H1 (cell line): ENCODE measurements around the gene KLHDC4. TPM values are rescaled to one million over a fixed set of nuclear protein-coding genes. Genes with fewer than 3 reads are reported as not detected.

Experiments
- CTCF ChIA-PET: fragments of 300-600 bp; sonication (Branson Sonifier 250); formaldehyde crosslinking; loops from one replicate; lab custom pipeline; 2021; ENCODE audit not compliant: partially characterized antibody; lab: Charles Lee
- POLR2A ChIA-PET: fragments of 300-600 bp; sonication (Branson Sonifier 250); formaldehyde crosslinking; loops from one replicate; lab custom pipeline; 2021; ENCODE audit warnings: inconsistent platforms; ENCODE audit not compliant: partially characterized antibody; lab: Charles Lee
- DNase-seq, 2 experiments: peaks; one replicate each; pipeline versions ENCODE4 v3.0.0 to v3.0.0-alpha.2; 2010 to 2022; ENCODE audit warnings: low spot score in 2 of 2, low read depth in 1 of 2, mixed read lengths in 1 of 2
- FAIRE-seq: peaks from 2 replicates; lab custom pipeline; 2011; peaks lifted over from hg19 to GRCh38; lab: Jason Lieb, UNC
- H2AFZ ChIP-seq: 2 replicates; pipeline ENCODE4 v1.8.1; 2012; ENCODE audit warnings: low read length, inconsistent platforms
- H2AK5ac ChIP-seq: 2 replicates; pipeline ENCODE4 v1.6.1; 2013; ENCODE audit warnings: low read depth, low read length
- H2BK120ac ChIP-seq: replicated peaks from 2 replicates; pipeline ENCODE3; 2013; ENCODE audit warnings: low read depth, low read length, inconsistent platforms
- H2BK12ac ChIP-seq: 2 replicates; pipeline ENCODE4 v1.6.1; 2013; ENCODE audit warnings: low read depth, low read length
- H2BK15ac ChIP-seq: 2 replicates; pipeline ENCODE4 v1.6.1; 2013; ENCODE audit warnings: low read length
- H2BK20ac ChIP-seq: 2 replicates; pipeline ENCODE4 v1.6.1; 2013; ENCODE audit warnings: low read length
- H2BK5ac ChIP-seq: 2 replicates; pipeline ENCODE4 v1.6.1; 2013; ENCODE audit warnings: low read depth, low read length
- H3K14ac ChIP-seq: 2 replicates; pipeline ENCODE4 v1.6.1; 2013; ENCODE audit warnings: inconsistent platforms; ENCODE audit not compliant: insufficient read length
- H3K18ac ChIP-seq: 2 replicates; pipeline ENCODE4 v1.6.1; 2013; ENCODE audit warnings: low read length; ENCODE audit errors: extremely low read depth
- H3K23ac ChIP-seq: 2 replicates; pipeline ENCODE4 v1.6.1; 2013; ENCODE audit warnings: inconsistent platforms; ENCODE audit not compliant: insufficient read length
- H3K23me2 ChIP-seq: 2 replicates; pipeline ENCODE4 v1.6.1; 2013; ENCODE audit warnings: low read depth, low read length
- H3K27ac ChIP-seq: 2 replicates; pipeline ENCODE4 v1.6.1; 2011; ENCODE audit warnings: low read depth, low read length, inconsistent platforms
- H3K27me3 ChIP-seq, 4 experiments: replicated peaks in 1 of 4; 1 replicate in 1 of 4; 2 replicates in 3 of 4; pipeline versions ENCODE4 v1.6.1 to v1.8.1; 2011 to 2013; ENCODE audit warnings: low read length in 3 of 4, mild to moderate bottlenecking in 3 of 4, inconsistent platforms in 2 of 4, mixed read lengths in 2 of 4, moderate library complexity in 1 of 4; ENCODE audit not compliant: control insufficient read depth in 3 of 4, insufficient read depth in 3 of 4; ENCODE audit errors: extremely low read depth in 1 of 4
- H3K36me3 ChIP-seq, 4 experiments: 2 replicates each; pipeline versions ENCODE4 v1.6.1 to v1.8.1; 2011 to 2013; ENCODE audit warnings: mild to moderate bottlenecking in 4 of 4, low read length in 3 of 4, moderate library complexity in 2 of 4, control low read depth in 1 of 4, inconsistent platforms in 1 of 4; ENCODE audit not compliant: insufficient read depth in 4 of 4, control insufficient read depth in 2 of 4
- H3K4ac ChIP-seq: replicated peaks from 2 replicates; pipeline ENCODE3; 2013; ENCODE audit warnings: low read length, low read depth, mixed read lengths, inconsistent platforms; ENCODE audit not compliant: insufficient read length
- H3K4me1 ChIP-seq, 4 experiments: replicated peaks in 1 of 4; 1 replicate in 1 of 4; 2 replicates in 3 of 4; pipeline versions ENCODE4 v1.6.1 to v1.8.1; 2011 to 2013; ENCODE audit warnings: low read length in 3 of 4, inconsistent platforms in 2 of 4, mixed read lengths in 1 of 4; ENCODE audit not compliant: insufficient read depth in 4 of 4, control insufficient read depth in 3 of 4
- H3K4me2 ChIP-seq, 2 experiments: 2 replicates each; pipeline versions ENCODE4 v1.6.1 to v1.8.1; 2011 to 2013; ENCODE audit warnings: low read depth in 2 of 2, low read length in 2 of 2, control low read depth in 1 of 2, inconsistent platforms in 1 of 2, mild to moderate bottlenecking in 1 of 2; ENCODE audit not compliant: insufficient read depth in 1 of 2
- H3K4me3 ChIP-seq, 4 experiments: fragments of 200-600, 300-600 bp in 1 of 4; sonication (generic), shearing (Covaris generic), sonication (Bioruptor Twin) in 1 of 4; 2 replicates each; pipeline versions ENCODE4 v1.5.1 to v1.8.1; 2011 to 2016; ENCODE audit warnings: low read length in 4 of 4, low read depth in 3 of 4, control low read depth in 2 of 4, inconsistent platforms in 2 of 4, mild to moderate bottlenecking in 2 of 4, mixed read lengths in 1 of 4, moderate library complexity in 1 of 4; ENCODE audit not compliant: insufficient read depth in 2 of 4; ENCODE audit errors: extremely low read depth in 1 of 4
- H3K56ac ChIP-seq: replicated peaks from 2 replicates; pipeline ENCODE3; 2013; ENCODE audit warnings: low read depth, mild to moderate bottlenecking, mixed read lengths, low read length, inconsistent platforms; ENCODE audit not compliant: insufficient read length
- H3K79me1 ChIP-seq: 2 replicates; pipeline ENCODE4 v1.6.1; 2013; ENCODE audit warnings: low read depth, low read length, control low read depth
- H3K79me2 ChIP-seq, 2 experiments: 2 replicates each; pipeline versions ENCODE4 v1.6.1 to v1.8.1; 2012 to 2013; ENCODE audit warnings: low read length in 2 of 2, mild to moderate bottlenecking in 2 of 2, inconsistent platforms in 1 of 2; ENCODE audit not compliant: insufficient read depth in 2 of 2, control insufficient read depth in 1 of 2
- H3K9ac ChIP-seq, 4 experiments: replicated peaks in 1 of 4; 1 replicate in 1 of 4; 2 replicates in 3 of 4; pipeline versions ENCODE4 v1.6.1 to v1.8.1; 2011 to 2013; ENCODE audit warnings: low read depth in 3 of 4, low read length in 3 of 4, control low read depth in 2 of 4, mild to moderate bottlenecking in 2 of 4, moderate library complexity in 2 of 4, inconsistent platforms in 1 of 4; ENCODE audit errors: extremely low read depth in 1 of 4
- H3K9me3 ChIP-seq, 2 experiments: 2 replicates each; pipeline versions ENCODE4 v1.6.1 to v1.8.1; 2012 to 2013; ENCODE audit warnings: mild to moderate bottlenecking in 2 of 2, moderate library complexity in 2 of 2, control low read depth in 1 of 2, inconsistent platforms in 1 of 2, low read depth in 1 of 2, low read length in 1 of 2, mixed read lengths in 1 of 2; ENCODE audit not compliant: insufficient read depth in 2 of 2
- H4K20me1 ChIP-seq, 2 experiments: replicated peaks in 1 of 2; 2 replicates each; pipeline versions ENCODE3 to v1.8.1; 2011 to 2013; ENCODE audit warnings: inconsistent platforms in 2 of 2, low read length in 2 of 2, mild to moderate bottlenecking in 1 of 2; ENCODE audit not compliant: insufficient read depth in 2 of 2, control insufficient read depth in 1 of 2
- H4K5ac ChIP-seq: 2 replicates; pipeline ENCODE4 v1.6.1; 2013; ENCODE audit warnings: low read length, low read depth, mixed read lengths, inconsistent platforms; ENCODE audit not compliant: insufficient read length
- H4K8ac ChIP-seq: 2 replicates; pipeline ENCODE4 v1.8.0; 2013; ENCODE audit warnings: mild to moderate bottlenecking, moderate library complexity, low read length, inconsistent platforms; ENCODE audit not compliant: insufficient read depth; ENCODE audit errors: extremely low read depth
- H4K91ac ChIP-seq: replicated peaks from 2 replicates; pipeline ENCODE3; 2013; ENCODE audit warnings: low read length, mixed read lengths, inconsistent platforms; ENCODE audit not compliant: insufficient read length
- E2F6 ChIP-seq: IDR thresholded peaks from 2 replicates; pipeline ENCODE4 v1.6.1; 2012; ENCODE audit warnings: inconsistent platforms
- PHF8 ChIP-seq: fragments of 200-600 bp; sonication (generic); conservative IDR thresholded peaks from 2 replicates; pipeline ENCODE4 v1.7.1; 2012; ENCODE audit warnings: low read depth, mild to moderate bottlenecking, inconsistent platforms, low read length, moderate library complexity
- RXRA ChIP-seq: IDR thresholded peaks from 2 replicates; pipeline ENCODE4 v1.6.1; 2011; ENCODE audit warnings: low read depth, mild to moderate bottlenecking, low read length, moderate library complexity; ENCODE audit not compliant: insufficient read depth
- SRF ChIP-seq: IDR thresholded peaks from 2 replicates; pipeline ENCODE4 v1.6.1; 2011; ENCODE audit warnings: mild to moderate bottlenecking, low read depth, low read length, moderate library complexity
- WGBS, 2 experiments: shearing (Covaris generic) in 1 of 2; methylation state at CpG; one replicate each; pipeline versions ENCODE4 v1.1.6 to v1.1.7; 2013 to 2015; ENCODE audit warnings: low lambda C conversion rate in 2 of 2, mixed read lengths in 2 of 2, inconsistent platforms in 1 of 2, low coverage in 1 of 2, missing lambda C conversion rate in 1 of 2; ENCODE audit not compliant: insufficient replicate concordance in 2 of 2, insufficient coverage in 1 of 2, insufficient read length in 1 of 2; ENCODE audit errors: extremely low coverage in 1 of 2, missing lambda C conversion rate in 1 of 2; 5-methylcytosine and 5-hydroxymethylcytosine counted together
- polyA plus RNA-seq, 7 experiments: library from polyadenylated mRNA; depleted of rRNA in 3 of 7; stranded (reverse) in 5 of 7; unstranded in 2 of 7; fragments of >200 nt in 5 of 7; fragments of 200-250 nt in 2 of 7; gene quantifications; 1 replicate in 5 of 7; 2 replicates in 1 of 7; 4 replicates in 1 of 7; pipeline versions ENCODE4 v1.2.1 to v1.2.3, GENCODE V29; 2011 to 2013; ENCODE audit warnings: missing spikeins in 2 of 7, mixed read lengths in 2 of 7
- total RNA-seq: library from RNA; stranded (reverse); fragmentation: NEBNext Ultra II Directional; extraction: Animal tissue kit (Norgen Biotek cat#: 25700); gene quantifications from 2 replicates; pipeline ENCODE4 v1.2.1, GENCODE V29; 2021

The KLHDC4 gene
- total and polyA plus RNA-seq, 2 of the 8 experiments (the other 6 are each of a cell fraction or from before 2014, with no cell fraction given): 23.7 to 63.9 TPM

- FAIRE-seq: no peak
- Histone ChIP-seq H4K8ac (no peak overlapping the region), H2BK15ac (no peak overlapping the region), H3K27ac (no peak overlapping the region), H3K18ac (no peak overlapping the region), H2BK5ac (no peak overlapping the region), H3K4ac (no peak overlapping the region), H2BK12ac (no peak overlapping the region), H4K5ac (no peak overlapping the region), H3K4me1 (no peaks in the 10 kb centered on the region), H2BK120ac (no peak overlapping the region), H2BK20ac (no peak overlapping the region), H3K9ac (no peak overlapping the region), H3K23ac (no peak overlapping the region), H3K79me2 (no peaks in the 10 kb centered on the region), H3K23me2 (no peaks in the 10 kb centered on the region), H3K56ac (no peak overlapping the region), H3K4me2 (no peak overlapping the region), H2AK5ac (no peak overlapping the region), H3K4me3 (no peak overlapping the region), H2AFZ (no peak overlapping the region), H3K36me3 (no peaks in the 10 kb centered on the region), H4K91ac (no peak overlapping the region), H3K9me3 (no peaks in the 10 kb centered on the region), H3K14ac (no peak overlapping the region), H3K27me3 (no peaks in the 10 kb centered on the region), H3K79me1 (no peaks in the 10 kb centered on the region), H4K20me1 (no peaks in the 10 kb centered on the region)
- DNase-seq: no peak
- WGBS, 2 experiments: 90% methylated on average over 17 of the region's 17 CpGs; no CpG with 5 or more reads in 1 of the 2 experiments
- POLR2A ChIA-PET: interaction anchor here (0.6 to 3.4 kb wide), 9 partner anchors 11 to 208 kb away, joined by 3 to 18 read pairs (median 3); no protein-coding TSS in a partner anchor
- CTCF ChIA-PET: interaction anchor here (0.7 to 4.6 kb wide), 18 partner anchors 10 to 149 kb away, joined by 3 to 44 read pairs (median 5); no protein-coding TSS in a partner anchor
- TF ChIP-seq PHF8 (no peak), SRF (no peak), E2F6 (no peak), RXRA (no peak)
Observed at GRCh38 chr16:87790292-87791100, 24.7 kb upstream of the KLHDC4 start.
